ENCODE results near the gene OR51I2.

OR51I2 gene, protein sequence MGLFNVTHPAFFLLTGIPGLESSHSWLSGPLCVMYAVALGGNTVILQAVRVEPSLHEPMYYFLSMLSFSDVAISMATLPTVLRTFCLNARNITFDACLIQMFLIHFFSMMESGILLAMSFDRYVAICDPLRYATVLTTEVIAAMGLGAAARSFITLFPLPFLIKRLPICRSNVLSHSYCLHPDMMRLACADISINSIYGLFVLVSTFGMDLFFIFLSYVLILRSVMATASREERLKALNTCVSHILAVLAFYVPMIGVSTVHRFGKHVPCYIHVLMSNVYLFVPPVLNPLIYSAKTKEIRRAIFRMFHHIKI

DNA sequence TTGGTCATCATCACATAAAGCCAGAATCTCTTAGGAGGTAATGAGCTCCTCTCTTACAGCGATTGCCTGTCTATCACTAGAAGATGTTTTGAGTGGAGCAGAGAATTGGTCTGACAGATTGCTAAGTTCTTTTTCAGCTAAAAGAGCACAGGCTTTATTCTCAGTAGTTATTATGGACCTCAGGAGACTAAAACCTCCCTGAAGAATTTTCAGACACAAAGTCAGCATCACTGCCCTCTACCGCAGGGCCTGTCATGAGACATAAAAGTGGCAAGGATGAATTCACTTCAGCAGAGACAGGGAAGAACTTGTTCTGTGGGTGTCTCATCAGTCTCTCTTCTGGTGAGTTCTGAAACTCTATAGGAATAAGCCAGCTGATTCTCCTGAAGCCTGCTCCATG is at the start of gene OR51I2:
TSS of gene OR51I2 (plus strand) at position 301 of the 400 bp plus-strand sequence. CDS start 4,166 bp downstream, outside the sequence.
- DNase-seq: no peak

DNA sequence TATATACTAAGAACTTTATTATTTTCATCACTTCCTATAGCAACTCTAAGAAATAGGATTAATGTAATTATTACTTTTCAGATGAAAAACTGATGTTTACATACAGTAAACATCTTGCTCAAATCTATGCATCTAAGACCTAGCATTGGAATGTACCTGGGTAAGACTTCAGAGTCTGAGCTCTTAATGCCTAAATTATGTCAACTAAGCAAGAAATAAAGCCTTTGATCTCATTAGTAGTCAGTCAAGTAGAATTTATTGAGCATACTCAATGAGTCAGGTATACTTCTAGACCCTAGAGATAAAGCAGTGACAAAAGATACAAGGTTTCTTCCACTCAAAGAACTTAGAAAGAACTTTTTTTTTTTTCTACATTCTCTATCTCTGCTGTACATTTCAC is 44.0 kb upstream of the OR51I2 start:
- no peak for DNase-seq

- DNase-seq: no peak
Measured at GRCh38 chr11:5420993-5421392, 28.1 kb upstream of the OR51I2 start.

GRCh38 chr11:5421811-5422210 is 27.3 kb upstream of the OR51I2 start, which contains the start of gene OR51Q1:
Gene OR51Q1 (plus strand): TSS chr11:5422111. CDS start chr11:5422201, 90 bp downstream.
- DNase-seq: no peak

- no peak for DNase-seq
Measured at GRCh38 chr11:5423131-5423530, 26.0 kb upstream of the OR51I2 start.

GRCh38 chr11:5441414-5441813 is 7.7 kb upstream of the OR51I2 start, which contains the start of gene OR51I1:
Gene OR51I1 (minus strand): TSS chr11:5441514. CDS start chr11:5441514, 0 bp downstream.
- DNase-seq: no peak

GRCh38 chr11:5443835-5444393 is 5.2 kb upstream of the OR51I2 start:
- DNase-seq: no peak

DNA sequence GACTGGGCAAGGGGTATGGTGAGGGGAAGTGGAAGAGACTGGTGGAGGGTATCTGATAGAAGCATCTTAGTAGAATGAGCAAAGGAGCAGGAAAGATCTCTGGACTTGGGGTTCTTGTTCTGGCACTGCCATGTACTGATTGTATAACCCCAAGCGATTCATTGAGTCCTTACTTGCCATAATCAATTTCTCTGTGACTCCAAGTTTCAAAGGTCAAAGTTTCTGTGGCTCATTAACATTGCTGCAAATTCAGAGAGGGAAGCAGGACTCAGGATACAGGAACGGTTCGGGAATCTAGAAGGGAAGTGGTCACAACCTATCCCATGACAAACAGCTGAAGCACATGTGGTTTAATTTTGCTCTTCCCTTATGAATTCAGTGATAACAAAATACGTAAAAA is 309 bp downstream of the OR51I2 start:
- no peak for DNase-seq

- no peak for DNase-seq
Measured at GRCh38 chr11:5460983-5461621, 12.0 kb downstream of the OR51I2 start.

- DNase-seq: no peak
Measured at GRCh38 chr11:5467527-5467926, 18.4 kb downstream of the OR51I2 start.

DNA sequence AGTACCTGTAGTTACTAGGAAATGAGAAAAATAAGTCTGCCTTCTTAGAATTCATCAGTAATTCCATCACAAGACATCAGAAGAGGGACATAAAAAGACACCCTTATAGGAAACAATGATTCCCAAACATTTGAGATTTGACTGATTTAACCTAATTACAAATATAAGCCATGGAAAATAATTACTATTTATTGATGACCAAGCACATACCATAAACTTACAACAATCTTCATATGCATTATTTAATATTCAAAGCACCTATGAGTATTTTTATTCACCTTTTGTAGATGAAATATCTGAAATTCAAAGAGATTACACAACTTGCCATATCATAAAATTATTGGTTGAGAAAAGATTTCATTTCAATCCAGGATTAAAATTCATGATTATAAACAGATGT is 24.8 kb downstream of the OR51I2 start:
- DNase-seq: no peak

GRCh38 chr11:5476186-5476819 is 27.2 kb downstream of the OR51I2 start:
- DNase-seq: peak; percentile 49

GRCh38 chr11:5486003-5486402 is 36.9 kb downstream of the OR51I2 start:
- DNase-seq: no peak

- DNase-seq: no peak
Measured at GRCh38 chr11:5486421-5486820, 37.3 kb downstream of the OR51I2 start.

DNA sequence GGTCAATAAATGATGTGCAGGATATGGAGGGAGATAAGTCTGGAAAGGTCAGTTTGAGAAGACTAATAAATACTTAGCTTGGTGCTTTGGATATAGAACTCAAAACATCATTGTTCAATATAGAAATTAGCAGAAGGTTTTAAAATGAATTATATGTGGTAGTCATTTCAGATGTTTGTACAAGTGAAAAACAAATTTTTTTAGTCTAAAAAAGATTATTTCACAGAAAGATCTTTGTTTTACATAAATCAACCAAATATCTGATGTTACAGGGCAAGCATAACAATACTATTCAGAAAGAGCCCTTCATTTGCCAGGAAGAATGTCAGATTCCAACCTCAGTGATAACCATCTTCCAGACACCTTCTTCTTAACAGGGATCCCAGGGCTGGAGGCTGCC is 39.3 kb downstream of the OR51I2 start, which contains the start of gene OR52D1:
TSS of gene OR52D1 (plus strand) at position 301 of the 400 bp plus-strand sequence. CDS start at position 323, 22 bp downstream.
- no peak for DNase-seq

DNA sequence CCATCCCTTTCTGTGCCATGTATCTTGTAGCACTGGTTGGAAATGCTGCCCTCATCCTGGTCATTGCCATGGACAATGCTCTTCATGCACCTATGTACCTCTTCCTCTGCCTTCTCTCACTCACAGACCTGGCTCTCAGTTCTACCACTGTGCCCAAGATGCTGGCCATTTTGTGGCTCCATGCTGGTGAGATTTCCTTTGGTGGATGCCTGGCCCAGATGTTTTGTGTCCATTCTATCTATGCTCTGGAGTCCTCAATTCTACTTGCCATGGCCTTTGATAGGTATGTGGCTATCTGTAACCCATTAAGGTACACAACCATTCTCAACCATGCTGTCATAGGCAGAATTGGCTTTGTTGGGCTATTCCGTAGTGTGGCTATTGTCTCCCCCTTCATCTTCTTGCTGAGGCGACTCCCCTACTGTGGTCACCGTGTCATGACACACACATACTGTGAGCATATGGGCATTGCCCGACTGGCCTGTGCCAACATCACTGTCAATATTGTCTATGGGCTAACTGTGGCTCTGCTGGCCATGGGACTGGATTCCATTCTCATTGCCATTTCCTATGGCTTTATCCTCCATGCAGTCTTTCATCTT is 39.8 kb downstream of the OR51I2 start:
- DNase-seq: no peak

DNA sequence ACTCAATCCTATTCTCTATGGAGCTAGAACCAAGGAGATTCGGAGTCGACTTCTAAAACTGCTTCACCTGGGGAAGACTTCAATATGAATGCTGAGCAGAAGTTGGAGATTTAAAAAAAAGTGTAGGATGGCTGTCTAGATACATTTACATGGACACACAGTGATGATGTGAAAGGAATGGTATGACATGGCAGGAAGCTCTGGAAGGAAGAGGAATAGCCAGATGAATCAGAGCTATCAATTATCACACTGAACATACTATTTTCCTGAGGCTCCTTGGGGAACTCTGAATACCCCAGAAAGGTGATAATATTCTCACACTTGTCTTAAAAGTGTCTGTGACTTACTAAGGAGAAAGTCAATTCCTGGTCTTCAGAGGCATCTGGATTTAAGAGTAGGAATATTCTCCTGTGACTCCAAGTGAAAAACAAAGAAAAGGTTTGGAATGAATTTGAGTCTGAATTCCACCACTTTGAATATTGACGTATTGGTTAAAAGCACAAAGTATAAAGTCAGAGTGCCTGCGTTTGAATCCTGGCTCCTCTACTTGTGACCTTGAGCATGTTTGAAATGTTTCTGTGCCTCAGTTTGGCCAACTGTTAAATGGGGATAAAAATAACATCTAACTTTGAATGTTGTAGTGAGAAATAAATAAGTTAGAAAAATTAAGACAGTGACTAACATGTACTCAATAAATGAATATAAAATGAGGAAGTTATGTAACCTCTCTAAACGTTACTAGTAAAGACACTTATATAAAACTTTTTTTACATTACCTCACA is 40.6 kb downstream of the OR51I2 start:
- no peak for DNase-seq

DNA sequence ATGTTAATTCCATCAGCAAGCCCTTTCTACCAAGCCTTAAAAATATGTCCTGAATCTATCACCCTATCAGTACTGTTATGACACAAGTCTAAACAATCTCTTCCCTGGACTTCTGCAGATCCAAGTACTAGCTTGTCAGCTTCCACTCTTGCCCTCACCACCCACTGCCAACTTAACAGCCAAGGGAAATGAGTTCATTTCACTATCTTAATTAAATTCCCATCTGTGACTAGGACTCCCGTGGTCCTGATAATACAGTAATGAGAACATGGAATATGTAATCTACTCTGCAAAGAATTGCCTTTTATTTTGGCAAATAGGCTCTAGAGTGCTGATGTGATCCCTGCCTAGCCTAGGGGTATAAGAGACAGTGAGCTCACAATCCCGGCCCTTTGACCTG is 50.5 kb downstream of the OR51I2 start:
- no peak for DNase-seq

- no peak for DNase-seq
Measured at GRCh38 chr11:5500393-5500801, 51.3 kb downstream of the OR51I2 start.

DNA sequence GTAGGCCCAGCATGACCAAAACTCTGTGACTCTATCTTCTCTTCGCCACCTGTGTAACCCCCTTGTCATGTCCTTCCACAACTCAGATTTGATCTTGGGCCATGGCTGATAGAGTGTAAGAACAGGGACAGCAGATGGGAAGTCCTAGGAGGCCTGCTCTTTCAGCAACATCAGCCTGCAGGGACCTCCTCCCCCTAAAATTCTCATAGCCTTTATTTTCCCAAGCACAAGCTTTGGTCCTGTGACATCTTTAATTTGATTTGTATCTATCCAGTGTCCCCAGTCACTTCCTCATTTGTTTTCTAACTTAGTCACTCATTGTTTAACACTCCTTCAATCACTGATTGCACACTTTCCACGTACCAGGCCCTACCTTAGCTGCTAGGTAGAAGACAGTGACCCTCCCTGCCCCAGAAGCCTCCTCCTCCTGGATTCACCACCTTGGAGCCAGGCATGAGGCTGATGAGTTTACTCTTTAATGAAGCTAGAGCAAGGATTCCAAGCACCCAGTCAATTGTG is 55.3 kb downstream of the OR51I2 start:
- no peak for DNase-seq

DNA sequence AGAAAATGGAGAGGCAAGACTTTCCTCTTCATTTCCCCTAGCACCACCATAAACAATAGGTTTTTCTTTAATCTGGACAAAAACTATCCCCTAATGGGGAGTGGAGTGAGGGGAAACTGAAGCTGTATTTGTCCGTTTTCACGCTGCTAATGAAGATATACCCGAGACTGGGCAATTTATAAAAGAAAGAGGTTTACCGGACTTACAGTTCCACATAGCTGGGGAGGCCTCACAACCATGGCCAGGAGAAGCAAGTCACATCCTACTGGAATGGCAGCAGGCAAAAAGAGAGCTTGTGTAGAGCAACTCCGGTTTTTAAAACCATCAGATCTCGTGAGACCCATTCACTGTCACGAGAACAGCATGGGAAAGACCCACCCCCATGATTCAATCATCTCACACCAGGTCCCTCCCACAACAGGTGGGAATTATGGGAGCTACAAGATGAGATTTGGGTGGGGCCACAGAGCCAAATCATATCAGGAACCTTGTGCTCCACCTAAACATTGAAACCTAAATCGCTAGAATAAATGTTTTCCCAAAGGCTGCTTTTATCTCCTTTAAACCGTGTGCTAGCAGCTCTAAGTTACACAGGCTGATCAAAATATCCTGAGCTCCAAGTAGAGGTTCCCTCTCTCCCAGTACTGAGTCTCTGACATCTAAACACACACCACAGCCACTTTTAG is 56.4 kb downstream of the OR51I2 start:
- no peak for DNase-seq

Data from EL (cell line).